Activated T-helper 17 cell treated with anti-CD3 and anti-CD28 coated beads, Interleukin-2, amount 50 U/mL, for 72 hours (primary cell): ENCODE results near the gene NCAPD2. TPM values are rescaled to one million over a fixed set of nuclear protein-coding genes. Genes with fewer than 3 reads are reported as not detected.

Experiments
- ATAC-seq: fragments of 150-1000 bp; cut with Tn5 transposase; replicated peaks from 2 replicates; pipeline ENCODE4 v1.10.0; 2021; ENCODE audit warnings: mild to moderate bottlenecking, moderate library complexity
- H3K27ac Mint-ChIP-seq: one replicate; pipeline ENCODE4 v1.8.0; 2022; ENCODE audit warnings: mixed read lengths
- H3K27me3 Mint-ChIP-seq: one replicate; pipeline ENCODE4 v1.8.0; 2022; ENCODE audit warnings: mixed read lengths
- H3K36me3 Mint-ChIP-seq: one replicate; pipeline ENCODE4 v1.8.0; 2022; ENCODE audit warnings: low read depth, mild to moderate bottlenecking, mixed read lengths
- H3K4me1 Mint-ChIP-seq: one replicate; pipeline ENCODE4 v1.8.0; 2022; ENCODE audit warnings: mixed read lengths
- H3K4me3 Mint-ChIP-seq: one replicate; pipeline ENCODE4 v1.8.0; 2022; ENCODE audit warnings: mild to moderate bottlenecking, mixed read lengths
- H3K9me3 Mint-ChIP-seq: one replicate; pipeline ENCODE4 v1.8.0; 2022; ENCODE audit warnings: mixed read lengths
- total RNA-seq, 2 donors: library from RNA; stranded (reverse); gene quantifications; one replicate each; pipeline ENCODE4 v1.2.3, GENCODE V29; 2022

NCAPD2 gene
- total RNA-seq: 100 to 1,000 TPM; 167 to 176 TPM

DNA sequence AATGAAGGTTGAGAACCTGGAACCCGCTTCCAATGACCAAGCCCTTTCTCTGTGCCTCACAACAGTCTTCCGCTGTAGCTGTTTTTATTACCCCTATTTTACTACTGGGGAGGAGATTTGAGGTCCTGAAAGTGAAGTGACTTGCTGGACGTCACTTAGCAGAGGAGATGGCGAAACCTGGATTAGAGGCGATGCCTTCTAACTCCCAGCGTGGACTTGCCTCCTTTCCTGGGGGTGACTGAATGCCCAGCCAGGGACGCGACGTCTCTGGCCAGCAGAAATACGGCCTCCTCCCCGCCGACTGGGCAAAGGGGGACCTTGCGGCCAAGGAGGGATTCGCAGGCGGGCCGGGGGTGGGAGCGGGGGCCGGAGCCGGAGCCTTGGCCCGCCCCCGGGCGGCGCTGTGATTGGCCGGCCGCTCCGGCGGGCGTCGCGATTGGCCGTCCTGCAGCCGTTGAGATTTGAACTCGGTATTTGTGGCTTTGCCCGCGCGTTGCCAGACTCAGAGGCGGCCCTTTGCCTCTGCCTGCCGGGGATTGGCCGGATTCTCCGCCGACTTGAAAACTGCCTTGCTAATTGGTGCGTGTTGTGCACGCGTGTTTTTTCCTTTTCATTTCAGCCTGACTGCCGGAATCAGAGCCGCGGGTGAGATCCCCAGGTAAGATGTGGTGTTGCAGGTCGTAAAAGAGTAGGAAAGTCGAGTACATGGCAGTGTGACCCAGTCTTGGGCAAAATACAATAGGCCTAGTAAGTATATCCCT, at the start of gene NCAPD2:
Gene NCAPD2, plus strand, starts transcription at position 606 of the 761 bp plus-strand sequence. CDS start 997 bp downstream, outside the sequence.
- H3K9me3 Mint-ChIP-seq: no peaks in the 10 kb centered on the region
- H3K27ac Mint-ChIP-seq: peak within 1 kb of the TSS; percentile 96
- peak; percentile 90 for ATAC-seq
- H3K27me3 Mint-ChIP-seq: no peaks in the 10 kb centered on the region
- peak within 1 kb of the TSS; percentile 83 for H3K4me3 Mint-ChIP-seq
- H3K36me3 Mint-ChIP-seq: peaks cover 77% of the 10 kb centered on the region
- peaks cover 12% of the 10 kb centered on the region for H3K4me1 Mint-ChIP-seq

- H3K9me3 Mint-ChIP-seq: no peaks in the 10 kb centered on the region
- ATAC-seq: peak; percentile 13
- peaks cover 26% of the 10 kb centered on the region for H3K4me1 Mint-ChIP-seq
- H3K27ac Mint-ChIP-seq: peak within 1 kb of the TSS; percentile 80
- H3K4me3 Mint-ChIP-seq: peak within 1 kb of the TSS; percentile 96
- H3K36me3 Mint-ChIP-seq: peaks cover 51% of the 10 kb centered on the region
- no peaks in the 10 kb centered on the region for H3K27me3 Mint-ChIP-seq
These were observed 48.9 kb upstream of the NCAPD2 start, which contains the start of gene CD27 for GRCh38 chr12:6444704-6445688. Gene CD27, plus strand, starts transcription at chr12:6444955. Its CDS starts 141 bp downstream, at chr12:6445096.

DNA sequence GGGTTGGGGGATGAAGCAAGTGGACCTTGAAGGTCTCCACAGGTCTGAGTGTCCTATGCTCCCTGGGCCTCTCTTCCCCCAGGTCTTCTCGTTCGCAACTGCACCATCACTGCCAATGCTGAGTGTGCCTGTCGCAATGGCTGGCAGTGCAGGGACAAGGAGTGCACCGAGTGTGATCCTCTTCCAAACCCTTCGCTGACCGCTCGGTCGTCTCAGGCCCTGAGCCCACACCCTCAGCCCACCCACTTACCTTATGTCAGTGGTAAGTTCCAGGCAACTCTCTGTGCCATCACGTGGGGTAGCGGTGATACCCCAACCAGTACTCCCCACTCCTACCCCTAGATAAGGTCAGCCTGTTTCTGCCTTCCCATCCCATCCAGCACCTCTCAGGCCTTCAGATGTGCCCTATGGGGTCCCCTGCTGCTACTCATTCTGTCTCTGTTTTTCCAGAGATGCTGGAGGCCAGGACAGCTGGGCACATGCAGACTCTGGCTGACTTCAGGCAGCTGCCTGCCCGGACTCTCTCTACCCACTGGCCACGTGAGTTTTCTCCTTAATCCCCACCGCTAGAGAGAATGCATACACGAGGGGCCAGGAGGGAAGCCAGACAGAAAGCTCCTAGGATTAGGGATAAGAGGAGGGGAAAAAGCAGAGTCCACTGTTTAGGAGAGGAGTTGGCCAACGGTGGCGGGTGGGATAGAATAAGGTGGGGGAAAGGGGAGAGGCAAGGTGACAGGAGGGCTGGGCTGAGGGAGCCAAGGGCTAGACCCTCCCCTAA, 43.6 kb upstream of the NCAPD2 start:
- peaks cover 87% of the 10 kb centered on the region for H3K36me3 Mint-ChIP-seq
- no peaks in the 10 kb centered on the region for H3K27me3 Mint-ChIP-seq
- H3K4me1 Mint-ChIP-seq: peaks cover 28% of the 10 kb centered on the region
- no peak for ATAC-seq
- no peaks in the 10 kb centered on the region for H3K9me3 Mint-ChIP-seq
- H3K27ac Mint-ChIP-seq: peak overlapping the region; percentile 100
- peak overlapping the region; percentile 100 for H3K4me3 Mint-ChIP-seq

DNA sequence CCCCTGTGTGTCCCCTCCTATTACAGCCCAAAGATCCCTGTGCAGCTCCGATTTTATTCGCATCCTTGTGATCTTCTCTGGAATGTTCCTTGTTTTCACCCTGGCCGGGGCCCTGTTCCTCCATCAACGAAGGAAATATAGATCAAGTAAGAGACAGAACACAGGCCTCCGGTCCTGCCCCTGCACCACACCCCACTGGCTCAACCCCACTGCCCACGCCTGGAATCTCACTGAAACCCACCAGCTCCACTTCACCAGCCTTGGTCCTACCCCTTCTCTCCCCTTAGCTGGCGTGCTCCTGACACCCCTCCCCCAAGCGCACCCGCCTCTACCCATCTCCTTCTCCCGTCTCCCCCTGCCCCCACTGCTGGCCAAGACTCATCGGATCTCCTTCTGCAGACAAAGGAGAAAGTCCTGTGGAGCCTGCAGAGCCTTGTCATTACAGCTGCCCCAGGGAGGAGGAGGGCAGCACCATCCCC, 43.0 kb upstream of the NCAPD2 start:
- Mint-ChIP-seq H3K27me3 (no peaks in the 10 kb centered on the region), H3K4me3 (peak overlapping the region; percentile 100), H3K27ac (peak overlapping the region; percentile 100), H3K9me3 (no peaks in the 10 kb centered on the region), H3K36me3 (peaks cover 87% of the 10 kb centered on the region), H3K4me1 (peaks cover 28% of the 10 kb centered on the region)
- peak; percentile 6 for ATAC-seq

DNA sequence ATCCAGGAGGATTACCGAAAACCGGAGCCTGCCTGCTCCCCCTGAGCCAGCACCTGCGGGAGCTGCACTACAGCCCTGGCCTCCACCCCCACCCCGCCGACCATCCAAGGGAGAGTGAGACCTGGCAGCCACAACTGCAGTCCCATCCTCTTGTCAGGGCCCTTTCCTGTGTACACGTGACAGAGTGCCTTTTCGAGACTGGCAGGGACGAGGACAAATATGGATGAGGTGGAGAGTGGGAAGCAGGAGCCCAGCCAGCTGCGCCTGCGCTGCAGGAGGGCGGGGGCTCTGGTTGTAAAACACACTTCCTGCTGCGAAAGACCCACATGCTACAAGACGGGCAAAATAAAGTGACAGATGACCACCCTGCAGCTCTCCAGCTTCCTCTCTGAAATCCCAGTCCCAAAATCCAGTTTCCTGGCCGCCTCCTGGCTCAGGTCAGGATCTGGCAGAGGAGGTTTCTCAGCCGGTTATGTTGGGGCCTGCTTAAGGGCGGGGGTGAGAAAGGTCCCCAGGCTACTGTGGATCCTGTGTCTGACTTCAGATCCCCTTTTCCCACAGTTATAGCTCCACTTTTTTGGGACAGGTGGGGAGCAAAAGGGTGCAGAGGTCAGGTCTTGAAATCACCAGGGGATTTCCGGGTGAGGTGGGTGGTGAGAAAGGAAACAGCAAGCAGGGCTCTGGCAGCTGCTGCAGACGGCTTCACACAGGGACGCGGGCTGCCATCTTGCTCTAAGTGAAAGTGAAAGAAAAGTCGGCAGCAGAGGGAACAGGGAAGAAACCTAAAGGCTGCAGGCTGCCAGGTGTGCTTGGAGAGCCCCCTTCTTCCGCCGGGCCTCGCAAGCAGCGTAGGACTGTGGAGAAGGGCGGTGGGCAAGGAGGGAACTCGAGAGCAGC, 42.3 kb upstream of the NCAPD2 start, which contains the start of gene TAPBPL:
Gene TAPBPL, plus strand, starts transcription at position 695 of the 897 bp plus-strand sequence. CDS start 207 bp downstream, outside the sequence.
- H3K27me3 Mint-ChIP-seq: no peaks in the 10 kb centered on the region
- H3K9me3 Mint-ChIP-seq: no peaks in the 10 kb centered on the region
- H3K4me1 Mint-ChIP-seq: peaks cover 28% of the 10 kb centered on the region
- H3K27ac Mint-ChIP-seq: peak within 1 kb of the TSS; percentile 100
- H3K4me3 Mint-ChIP-seq: peak within 1 kb of the TSS; percentile 100
- peaks cover 87% of the 10 kb centered on the region for H3K36me3 Mint-ChIP-seq
- peak; percentile 80 for ATAC-seq

GRCh38 chr12:6452245-6452943, 41.5 kb upstream of the NCAPD2 start:
- peaks cover 28% of the 10 kb centered on the region for H3K4me1 Mint-ChIP-seq
- peaks cover 87% of the 10 kb centered on the region for H3K36me3 Mint-ChIP-seq

GRCh38 chr12:6452944-6453630, 40.8 kb upstream of the NCAPD2 start:
- Mint-ChIP-seq H3K4me3 (peak overlapping the region; percentile 100), H3K36me3 (peaks cover 87% of the 10 kb centered on the region), H3K27me3 (no peaks in the 10 kb centered on the region), H3K27ac (peak overlapping the region; percentile 100), H3K4me1 (peaks cover 22% of the 10 kb centered on the region), H3K9me3 (no peaks in the 10 kb centered on the region)
- ATAC-seq: peak; percentile 38

More at GRCh38 chr12:6452245-6452943, 41.5 kb upstream of the NCAPD2 start:
- no peaks in the 10 kb centered on the region for H3K9me3 Mint-ChIP-seq
- no peaks in the 10 kb centered on the region for H3K27me3 Mint-ChIP-seq
- H3K27ac Mint-ChIP-seq: peak overlapping the region; percentile 100
- H3K4me3 Mint-ChIP-seq: peak overlapping the region; percentile 100
- peak; percentile 13 for ATAC-seq

- no peaks in the 10 kb centered on the region for H3K27me3 Mint-ChIP-seq
- H3K4me1 Mint-ChIP-seq: peaks cover 36% of the 10 kb centered on the region
- no peak for ATAC-seq
- peak overlapping the region; percentile 72 for H3K27ac Mint-ChIP-seq
- peaks cover 100% of the 10 kb centered on the region for H3K36me3 Mint-ChIP-seq
- H3K4me3 Mint-ChIP-seq: peak overlapping the region; percentile 6
- no peaks in the 10 kb centered on the region for H3K9me3 Mint-ChIP-seq
These were observed 36.5 kb upstream of the NCAPD2 start for GRCh38 chr12:6457220-6457945.

GRCh38 chr12:6458281-6459003, 35.5 kb upstream of the NCAPD2 start:
- no peaks in the 10 kb centered on the region for H3K9me3 Mint-ChIP-seq
- no peak for ATAC-seq
- H3K27ac Mint-ChIP-seq: peak overlapping the region; percentile 79
- peak overlapping the region; percentile 30 for H3K4me3 Mint-ChIP-seq
- H3K4me1 Mint-ChIP-seq: peaks cover 43% of the 10 kb centered on the region
- no peaks in the 10 kb centered on the region for H3K27me3 Mint-ChIP-seq
- peaks cover 100% of the 10 kb centered on the region for H3K36me3 Mint-ChIP-seq

GRCh38 chr12:6459004-6459337, 34.9 kb upstream of the NCAPD2 start:
- Mint-ChIP-seq H3K27me3 (no peaks in the 10 kb centered on the region), H3K4me1 (peaks cover 46% of the 10 kb centered on the region)

DNA sequence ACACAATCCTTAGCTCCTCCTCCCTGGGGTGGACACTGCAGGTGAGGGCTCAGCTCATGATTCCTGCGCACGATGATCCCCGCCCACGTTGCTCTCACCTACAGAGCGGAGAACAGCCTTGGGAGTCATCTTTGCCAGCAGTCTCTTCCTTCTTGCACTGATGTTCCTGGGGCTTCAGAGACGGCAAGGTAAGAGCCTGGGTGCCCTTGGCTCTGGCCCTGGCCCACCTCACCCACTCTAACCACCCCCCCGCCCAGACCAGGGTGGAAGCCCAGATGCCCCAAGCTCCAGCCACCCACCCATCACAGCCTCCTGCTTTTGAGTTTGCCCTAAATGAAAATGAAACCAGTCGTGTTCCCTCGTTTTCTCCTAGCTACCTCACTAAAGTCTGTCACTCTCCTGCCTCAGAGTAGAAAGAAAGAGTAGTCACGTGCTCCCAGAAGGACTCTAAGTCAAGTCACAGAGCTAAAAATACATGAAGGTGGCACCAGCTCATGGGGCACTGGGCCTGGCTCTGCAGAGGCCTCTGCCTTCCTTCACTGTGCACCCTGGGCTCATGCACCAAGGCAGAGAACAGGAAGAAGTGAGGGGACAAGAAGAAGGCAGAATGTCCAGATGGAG, 33.0 kb upstream of the NCAPD2 start:
- peak overlapping the region; percentile 94 for H3K27ac Mint-ChIP-seq
- H3K27me3 Mint-ChIP-seq: no peaks in the 10 kb centered on the region
- H3K4me1 Mint-ChIP-seq: peaks cover 54% of the 10 kb centered on the region
- peaks cover 100% of the 10 kb centered on the region for H3K36me3 Mint-ChIP-seq
- ATAC-seq: peak; percentile 44
- H3K4me3 Mint-ChIP-seq: peak overlapping the region; percentile 79
- H3K9me3 Mint-ChIP-seq: no peaks in the 10 kb centered on the region

More at GRCh38 chr12:6459004-6459337, 34.9 kb upstream of the NCAPD2 start:
- Mint-ChIP-seq H3K27ac (peak overlapping the region; percentile 79), H3K4me3 (peak overlapping the region; percentile 30), H3K9me3 (no peaks in the 10 kb centered on the region), H3K36me3 (peaks cover 100% of the 10 kb centered on the region)
- no peak for ATAC-seq
